ENCODE results near the gene MAP7D1.
A peak's percentile ranks its signal among the peaks of the same experiment; 100 is the strongest.
"Not testable (repeated sequence)": the region's sequence is repeated elsewhere in the genome, so short reads cannot be mapped to it uniquely, and the experiment has no call there.

The MAP7D1 gene

GRCh38 chr1:36225283-36225899 is 69.4 kb downstream of the MAP7D1 start:
- peak overlapping the region; percentile 92 to 100 for H3K27ac ChIP-seq (ENCODE audit: insufficient read depth in 1 of 2, low read depth in 1 of 2, low read length in 2 of 2, poor library complexity in 1 of 2, severe bottlenecking in 2 of 2)
- no peaks in the 10 kb centered on the region for H3K27me3 ChIP-seq (replicated peaks in 2 of 5; ENCODE audit: control insufficient read depth in 4 of 5, insufficient read depth in 5 of 5, low read length in 4 of 5)
- DNase-seq, result no peak
- ChIA-PET CTCF (interaction anchor here (0.7 to 3.7 kb wide), 11 partner anchors 11 to 342 kb away, joined by 3 to 20 read pairs (median 7); partner anchors contain the start of genes AGO1 and TRAPPC3), POLR2A (interaction anchor here (0.7 to 1.1 kb wide), 2 partner anchors 15 to 17 kb away, joined by 3 to 4 read pairs; no protein-coding TSS in a partner anchor)
- H3K4me1 ChIP-seq (ENCODE audit: control extremely low read depth in 1 of 4, control insufficient read depth in 4 of 4, insufficient read depth in 4 of 4, low read length in 3 of 4), result peaks cover 19 to 33% (median 30%) of the 10 kb centered on the region in 4 experiments
- no peaks in the 10 kb centered on the region for H3K9me3 ChIP-seq (ENCODE audit: control extremely low read depth in 1 of 5, control insufficient read depth in 4 of 5, insufficient read depth in 2 of 5, low read depth in 1 of 5, low read length in 4 of 5)
- WGBS (ENCODE audit: insufficient coverage), result 64% methylated on average over 9 of the region's 10 CpGs
- peaks cover 4 to 23% (median 12%) of the 10 kb centered on the region in 4 experiments for H3K36me3 ChIP-seq (ENCODE audit: control insufficient read depth in 4 of 4, insufficient read depth in 4 of 4, low read length in 3 of 4)
- peak overlapping the region; percentile 88 to 100 (median 93) for H3K4me3 ChIP-seq (ENCODE audit: control insufficient read depth in 1 of 7, extremely low read depth in 1 of 7, insufficient read depth in 4 of 7, low read depth in 2 of 7, low read length in 6 of 7)

- DNase-seq; H3K27ac ChIP-seq (ENCODE audit: insufficient read depth in 1 of 2, low read depth in 1 of 2, low read length in 2 of 2, poor library complexity in 1 of 2, severe bottlenecking in 2 of 2); H3K4me3 ChIP-seq (ENCODE audit: control insufficient read depth in 1 of 7, extremely low read depth in 1 of 7, insufficient read depth in 4 of 7, low read depth in 2 of 7, low read length in 6 of 7); CTCF ChIA-PET; H3K27me3 ChIP-seq (replicated peaks in 2 of 5; ENCODE audit: control insufficient read depth in 4 of 5, insufficient read depth in 5 of 5, low read length in 4 of 5); H3K9me3 ChIP-seq (ENCODE audit: control extremely low read depth in 1 of 5, control insufficient read depth in 4 of 5, insufficient read depth in 2 of 5, low read depth in 1 of 5, low read length in 4 of 5); POLR2A ChIA-PET: not testable (repeated sequence)
- 100% methylated on average over 5 of the region's 12 CpGs for WGBS (ENCODE audit: insufficient coverage)
- peaks cover 7 to 42% (median 24%) of the 10 kb centered on the region in 4 experiments for H3K36me3 ChIP-seq (ENCODE audit: control insufficient read depth in 4 of 4, insufficient read depth in 4 of 4, low read length in 3 of 4)
- H3K4me1 ChIP-seq (ENCODE audit: control extremely low read depth in 1 of 4, control insufficient read depth in 4 of 4, insufficient read depth in 4 of 4, low read length in 3 of 4), result peaks cover 13 to 17% (median 15%) of the 10 kb centered on the region in 4 experiments
Measured at GRCh38 chr1:36230279-36230678, 74.3 kb downstream of the MAP7D1 start.
